Activated naive CD4-positive, alpha-beta T cell treated with anti-CD3 and anti-CD28 coated beads for 36 hours (primary cell): ENCODE measurements around the gene NOM1. TPM values are rescaled to one million over a fixed set of nuclear protein-coding genes. Genes with fewer than 3 reads are reported as not detected.

Experiments used
- CTCF ChIA-PET: fragments of 350-600 bp; sonication (Branson Sonifier 250); formaldehyde crosslinking; loops from one replicate; lab custom pipeline; 2021; ENCODE audit warnings: antibody characterized with exemption; lab: Charles Lee
- DNase-seq: peaks from one replicate; pipeline ENCODE4 v3.0.0-alpha.2; 2020
- H3K27ac Mint-ChIP-seq: one replicate; pipeline ENCODE4 v1.8.0; 2021; ENCODE audit warnings: mild to moderate bottlenecking, mixed read lengths
- H3K27me3 Mint-ChIP-seq: one replicate; pipeline ENCODE4 v1.8.0; 2021; ENCODE audit warnings: low read depth, mixed read lengths
- H3K36me3 Mint-ChIP-seq: one replicate; pipeline ENCODE4 v1.8.0; 2021; ENCODE audit warnings: low read depth, mixed read lengths
- H3K4me1 Mint-ChIP-seq: one replicate; pipeline ENCODE4 v1.8.0; 2021; ENCODE audit warnings: low read depth, mixed read lengths
- H3K4me3 Mint-ChIP-seq: one replicate; pipeline ENCODE4 v1.8.0; 2021; ENCODE audit warnings: mild to moderate bottlenecking, moderate library complexity, mixed read lengths
- H3K9me3 Mint-ChIP-seq: one replicate; pipeline ENCODE4 v1.8.0; 2021; ENCODE audit warnings: mixed read lengths
- intact Hi-C: fragments of 100-400 bp; cut with micrococcal nuclease; formaldehyde crosslinking; loops from one replicate; pipeline ENCODE4 v1.15.1; 2023
- total RNA-seq, 2 experiments: library from RNA; stranded (reverse); gene quantifications; one replicate each; pipeline ENCODE4 v1.2.3, GENCODE V29; 2021

The NOM1 gene
- total RNA-seq, 2 experiments from 2014 or later, result 26.0 to 28.3 TPM

DNA sequence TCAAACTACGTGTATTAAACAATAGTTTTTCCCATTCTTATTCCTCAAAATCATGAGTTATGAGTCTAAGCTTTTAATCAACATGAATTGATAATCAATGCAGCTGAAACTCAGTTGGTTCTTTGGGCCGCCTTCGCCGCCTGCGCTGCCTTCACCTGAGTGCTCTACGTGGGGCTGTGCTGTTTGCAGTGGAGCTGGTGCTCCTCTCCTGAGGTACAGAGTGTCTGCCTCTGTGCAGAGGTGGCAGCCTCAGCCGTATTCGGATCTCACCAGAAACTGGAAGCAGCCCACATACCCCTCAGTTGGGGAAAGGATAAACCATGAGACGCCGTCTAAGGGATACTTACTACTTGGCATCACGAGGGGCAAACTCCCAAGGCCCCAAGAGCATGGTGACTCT lies 15.5 kb downstream of the NOM1 start:
- H3K27me3 Mint-ChIP-seq, result no peaks in the 10 kb centered on the region
- no peak overlapping the region for H3K4me3 Mint-ChIP-seq
- H3K4me1 Mint-ChIP-seq, result peaks cover 2% of the 10 kb centered on the region
- CTCF ChIA-PET, result no interaction called here
- H3K9me3 Mint-ChIP-seq, result no peaks in the 10 kb centered on the region
- no peak overlapping the region for H3K27ac Mint-ChIP-seq
- intact Hi-C loops, result no loop called here
- H3K36me3 Mint-ChIP-seq, result peaks cover 50% of the 10 kb centered on the region
- DNase-seq, result no peak

DNA sequence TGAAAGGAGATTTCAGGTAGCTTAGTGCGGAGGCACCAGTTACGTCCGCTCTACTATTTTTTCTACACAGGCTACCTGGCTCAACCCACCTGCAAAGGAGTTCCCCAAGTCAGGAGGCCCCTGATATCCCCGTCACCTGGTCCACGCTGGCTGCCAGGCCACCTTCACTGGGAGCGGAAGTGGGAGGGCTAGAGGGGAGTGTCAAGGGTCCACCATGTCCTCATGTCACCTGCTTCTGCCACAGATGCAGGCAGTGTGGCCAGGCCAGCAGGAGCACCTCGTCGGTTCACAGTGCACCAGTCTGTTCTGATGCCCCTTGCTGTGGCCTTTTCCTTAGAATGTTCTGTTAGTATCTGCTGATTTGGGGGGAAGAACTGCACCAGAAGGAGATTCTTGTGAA lies 16.9 kb downstream of the NOM1 start:
- CTCF ChIA-PET, result no interaction called here

DNA sequence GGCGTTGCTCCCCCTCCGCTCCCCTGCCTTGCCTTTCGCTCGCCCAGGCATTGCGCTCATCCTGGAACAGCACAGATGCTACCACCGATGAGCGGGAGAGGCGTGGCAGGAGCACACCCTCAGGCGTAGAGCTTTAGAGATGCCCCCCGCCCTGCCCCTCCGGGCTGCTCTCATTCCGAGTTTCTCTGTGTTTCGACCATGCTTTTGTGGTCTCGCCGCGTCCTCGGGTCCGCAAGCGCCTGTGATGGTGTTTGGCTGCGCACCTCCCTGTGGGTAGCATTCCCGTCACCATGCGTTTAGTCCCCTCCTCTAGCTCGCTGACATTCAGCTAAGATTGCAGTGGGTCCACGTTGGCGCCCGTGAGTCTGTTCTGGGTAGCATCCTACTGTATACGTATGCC lies 18.7 kb downstream of the NOM1 start:
- CTCF ChIA-PET, result interaction anchor here (1.1 kb wide), 2 partner anchors 274 to 317 kb away, joined by 3 to 4 read pairs; no protein-coding TSS in a partner anchor
- no peak overlapping the region for H3K4me3 Mint-ChIP-seq
- intact Hi-C loops, result no loop called here
- no peak overlapping the region for H3K27ac Mint-ChIP-seq
- peaks cover 32% of the 10 kb centered on the region for H3K36me3 Mint-ChIP-seq
- no peaks in the 10 kb centered on the region for H3K27me3 Mint-ChIP-seq
- H3K4me1 Mint-ChIP-seq, result no peaks in the 10 kb centered on the region
- no peak for DNase-seq
- H3K9me3 Mint-ChIP-seq, result no peaks in the 10 kb centered on the region

More for the DNA sequence above, 16.9 kb downstream of the NOM1 start:
- H3K36me3 Mint-ChIP-seq, result peaks cover 38% of the 10 kb centered on the region
- no peaks in the 10 kb centered on the region for H3K27me3 Mint-ChIP-seq
- intact Hi-C loops, result no loop called here
- no peak overlapping the region for H3K4me3 Mint-ChIP-seq
- H3K9me3 Mint-ChIP-seq, result no peaks in the 10 kb centered on the region
- no peaks in the 10 kb centered on the region for H3K4me1 Mint-ChIP-seq
- no peak overlapping the region for H3K27ac Mint-ChIP-seq
- no peak for DNase-seq

DNA sequence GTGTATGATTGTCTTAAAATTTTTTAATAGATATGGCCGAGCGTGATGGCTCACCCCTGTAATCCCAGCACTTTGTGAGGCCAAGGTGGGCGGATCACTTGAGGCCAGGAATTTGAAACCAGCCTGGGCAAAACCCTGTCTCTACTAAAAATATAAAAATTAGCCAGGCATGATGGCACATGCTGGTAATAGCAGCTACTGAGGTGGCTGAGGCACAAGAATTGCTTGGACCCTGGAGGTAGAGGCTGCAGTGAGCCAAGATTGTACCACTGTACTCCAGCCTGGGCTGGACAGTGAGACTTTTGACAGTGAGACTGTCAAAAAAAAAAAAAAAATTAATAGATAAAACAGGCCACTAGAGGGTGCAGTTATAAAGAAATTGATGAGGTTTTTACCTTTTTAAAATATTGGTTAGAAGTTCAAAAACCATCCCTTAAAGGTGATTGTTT lies 20.5 kb downstream of the NOM1 start:
- Mint-ChIP-seq H3K27me3 (no peaks in the 10 kb centered on the region), H3K4me3 (no peak overlapping the region), H3K4me1 (no peaks in the 10 kb centered on the region), H3K27ac (no peak overlapping the region), H3K9me3 (no peaks in the 10 kb centered on the region), H3K36me3 (peaks cover 20% of the 10 kb centered on the region)
- CTCF ChIA-PET, result interaction anchor here (0.6 to 2.0 kb wide), 12 partner anchors 10 to 1179 kb away, joined by 3 to 8 read pairs (median 4); no protein-coding TSS in a partner anchor
- no peak for DNase-seq
- intact Hi-C loops, result loop anchor here (1.0 to 5.0 kb wide), 2 partner anchors 280 to 302 kb away; no protein-coding TSS in a partner anchor

DNA sequence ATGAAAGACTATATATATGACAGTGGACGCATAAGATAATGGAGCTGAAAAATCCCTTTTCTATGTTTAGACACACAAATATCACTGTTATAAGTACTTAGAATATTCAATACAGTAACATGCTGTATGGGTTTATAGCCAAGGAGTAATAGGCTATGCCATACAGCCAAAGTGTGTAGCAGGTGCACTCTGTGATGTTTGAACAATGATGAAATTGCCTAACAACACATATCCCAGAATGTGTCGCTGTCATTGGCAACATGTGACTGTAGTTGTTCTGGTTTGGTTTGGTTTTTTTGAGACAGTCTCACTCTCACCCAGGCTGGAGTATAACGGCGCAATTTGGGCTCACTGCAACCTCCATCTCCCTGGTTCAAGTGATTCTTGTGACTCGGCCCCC lies 26.1 kb downstream of the NOM1 start:
- Mint-ChIP-seq H3K27me3 (no peaks in the 10 kb centered on the region), H3K4me1 (no peaks in the 10 kb centered on the region), H3K4me3 (no peak overlapping the region), H3K36me3 (peaks cover 25% of the 10 kb centered on the region), H3K9me3 (peaks cover 9% of the 10 kb centered on the region), H3K27ac (no peak overlapping the region)
- CTCF ChIA-PET, result interaction anchor here (1.1 kb wide), 1 partner anchor 8 kb away, joined by 3 read pairs; no protein-coding TSS in a partner anchor
- intact Hi-C loops, result no loop called here
- DNase-seq, result no peak

DNA sequence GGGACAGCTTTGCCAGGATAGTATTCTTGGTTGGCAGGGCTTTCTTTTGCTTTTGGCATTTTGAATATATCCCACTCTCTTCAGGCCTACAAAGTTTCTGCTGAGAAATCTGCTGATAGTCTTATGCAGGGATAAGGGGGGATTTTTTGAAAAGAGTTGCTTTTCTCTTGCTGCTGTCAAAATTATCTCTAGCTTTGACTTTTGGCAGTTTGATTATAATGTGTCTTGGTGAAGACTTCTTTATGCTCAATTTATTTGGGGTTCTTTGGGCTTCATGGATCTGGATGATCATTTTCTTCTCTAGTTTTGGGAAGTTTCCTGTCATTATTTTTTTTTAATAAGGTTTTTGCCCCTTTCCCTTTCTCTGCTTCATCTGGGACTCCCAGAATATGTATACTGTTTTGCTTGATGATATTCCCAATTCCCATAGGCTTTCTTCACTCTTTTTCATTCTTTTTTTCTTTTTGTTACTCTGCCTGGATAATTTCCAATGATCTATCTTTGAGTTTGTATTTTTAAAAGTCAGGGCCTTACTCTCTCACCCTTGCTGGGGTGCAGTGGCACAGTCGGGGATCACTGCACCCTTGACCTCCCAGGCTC lies 29.6 kb downstream of the NOM1 start:
- Mint-ChIP-seq H3K9me3 (peaks cover 9% of the 10 kb centered on the region), H3K4me3 (no peak overlapping the region), H3K27me3 (no peaks in the 10 kb centered on the region)

DNA sequence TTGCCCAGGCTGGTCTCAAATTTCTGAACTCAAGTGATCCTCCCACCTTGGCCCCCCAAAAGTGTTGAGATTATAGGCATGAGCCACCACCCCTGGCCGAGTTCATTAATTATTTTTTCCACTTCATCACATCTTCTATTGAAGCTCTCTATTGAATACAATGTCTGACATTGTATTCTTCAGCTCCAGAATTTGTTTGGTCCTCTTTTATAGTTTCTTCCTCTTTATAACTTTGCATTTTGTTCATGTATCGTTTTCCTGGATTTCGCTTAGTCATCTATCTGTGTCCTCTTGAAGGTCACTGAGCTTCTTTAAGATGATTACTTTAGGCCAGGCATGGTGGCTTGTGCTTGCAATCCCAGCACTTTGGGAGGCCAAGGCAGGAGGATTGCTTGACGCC lies 30.2 kb downstream of the NOM1 start:
- H3K27me3 Mint-ChIP-seq, result no peaks in the 10 kb centered on the region
- H3K27ac Mint-ChIP-seq, result no peak overlapping the region
- no peaks in the 10 kb centered on the region for H3K4me1 Mint-ChIP-seq
- peaks cover 9% of the 10 kb centered on the region for H3K9me3 Mint-ChIP-seq
- intact Hi-C loops, result no loop called here
- no peak overlapping the region for H3K4me3 Mint-ChIP-seq
- DNase-seq, result no peak
- CTCF ChIA-PET, result interaction anchor here (0.7 to 1.5 kb wide), 2 partner anchors 10 to 11 kb away, joined by 3 read pairs; no protein-coding TSS in a partner anchor
- H3K36me3 Mint-ChIP-seq, result peaks cover 17% of the 10 kb centered on the region

More for the DNA sequence above, 29.6 kb downstream of the NOM1 start:
- no peak for DNase-seq
- CTCF ChIA-PET, result interaction anchor here (0.7 to 1.5 kb wide), 3 partner anchors 10 to 453 kb away, joined by 3 read pairs; no protein-coding TSS in a partner anchor
- Mint-ChIP-seq H3K4me1 (no peaks in the 10 kb centered on the region), H3K27ac (no peak overlapping the region), H3K36me3 (peaks cover 17% of the 10 kb centered on the region)
- intact Hi-C loops, result no loop called here

DNA sequence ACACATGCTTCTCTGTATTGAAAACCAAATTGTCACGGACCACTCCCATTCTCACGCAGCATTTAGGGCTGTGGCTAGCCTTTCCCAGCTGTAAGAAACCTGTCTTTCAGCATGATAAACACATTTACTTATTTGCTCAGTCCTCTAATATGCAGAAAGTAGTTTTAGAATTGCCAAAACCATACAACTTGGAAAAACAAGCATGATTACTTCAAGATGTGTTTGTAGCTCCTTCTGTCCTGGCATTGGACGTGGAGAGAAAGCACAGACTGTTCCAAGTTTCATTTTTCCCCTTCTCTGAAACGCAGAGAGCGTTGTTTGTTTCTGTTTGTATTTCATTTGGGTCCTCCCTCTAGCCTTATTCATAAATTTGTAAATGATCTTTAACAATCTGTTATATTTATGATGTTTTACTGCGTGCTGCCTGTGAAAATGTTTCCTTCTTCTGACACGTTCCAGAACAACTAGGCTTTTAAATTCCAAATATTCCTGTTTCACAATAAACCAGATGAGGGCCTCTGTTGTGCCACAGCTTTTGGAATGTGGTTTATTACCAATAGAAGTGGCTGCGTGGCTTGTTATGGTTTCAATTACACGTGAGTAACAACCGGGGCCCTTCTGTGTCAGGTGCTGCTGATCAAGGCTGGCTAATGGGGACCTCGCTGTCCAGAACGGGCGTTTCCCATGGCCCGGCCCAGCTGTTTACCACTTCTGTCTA lies 34.8 kb downstream of the NOM1 start:
- H3K4me1 Mint-ChIP-seq, result no peaks in the 10 kb centered on the region
- peaks cover 5% of the 10 kb centered on the region for H3K36me3 Mint-ChIP-seq
- CTCF ChIA-PET, result interaction anchor here (1.6 kb wide), 1 partner anchor 9 kb away, joined by 3 read pairs; no protein-coding TSS in a partner anchor
- intact Hi-C loops, result no loop called here
- H3K9me3 Mint-ChIP-seq, result peaks cover 6% of the 10 kb centered on the region
- H3K4me3 Mint-ChIP-seq, result no peak overlapping the region
- DNase-seq, result no peak
- H3K27me3 Mint-ChIP-seq, result no peaks in the 10 kb centered on the region
- no peak overlapping the region for H3K27ac Mint-ChIP-seq

DNA sequence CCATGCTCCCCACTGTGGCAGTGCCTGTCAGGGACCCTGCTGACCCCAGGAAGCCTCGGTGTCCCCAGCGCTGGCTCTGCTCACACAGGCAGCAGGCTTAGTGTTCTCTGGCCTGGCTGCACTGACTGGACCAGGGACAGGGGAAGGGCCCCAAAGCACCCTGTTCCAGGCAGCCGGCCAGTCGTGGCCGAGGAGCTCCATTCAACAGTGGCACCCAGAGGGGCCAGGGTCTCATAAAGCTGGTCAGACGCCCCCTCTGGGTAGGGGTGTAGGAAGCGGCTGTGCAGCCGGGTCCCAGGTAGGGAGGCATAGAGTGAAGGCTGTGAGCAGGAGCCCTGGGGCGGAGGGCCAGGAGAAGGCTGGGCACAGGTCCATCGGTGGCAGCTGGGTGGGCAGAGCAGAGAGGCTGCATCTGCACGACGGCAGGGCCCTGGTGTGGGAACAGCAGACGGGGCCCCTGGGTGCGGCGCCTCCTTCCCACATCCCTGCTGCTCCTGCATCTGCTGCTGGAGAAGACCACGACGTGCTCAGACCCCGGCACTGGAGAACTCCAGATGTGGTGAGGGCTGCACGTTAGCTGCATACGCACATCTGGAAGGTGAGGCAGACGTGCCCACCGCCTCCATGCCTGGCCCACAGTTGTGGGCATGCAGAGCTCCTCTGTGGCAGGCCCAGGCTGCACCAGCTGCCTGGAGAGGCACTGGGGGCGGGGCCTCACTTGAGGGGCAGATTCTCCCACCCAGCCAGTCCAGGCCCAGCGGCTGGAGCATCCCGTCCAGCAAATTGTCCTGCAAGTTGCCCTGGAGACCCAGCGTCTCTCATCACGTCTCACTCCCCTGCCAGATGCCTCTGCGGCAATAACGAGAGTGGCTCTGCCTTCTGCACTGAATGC lies 35.8 kb downstream of the NOM1 start:
- no peaks in the 10 kb centered on the region for H3K27me3 Mint-ChIP-seq
- H3K36me3 Mint-ChIP-seq, result no peaks in the 10 kb centered on the region
- H3K4me1 Mint-ChIP-seq, result no peaks in the 10 kb centered on the region
- no peak overlapping the region for H3K4me3 Mint-ChIP-seq
- intact Hi-C loops, result no loop called here
- no peak overlapping the region for H3K27ac Mint-ChIP-seq
- CTCF ChIA-PET, result no interaction called here
- DNase-seq, result no peak
- H3K9me3 Mint-ChIP-seq, result no peaks in the 10 kb centered on the region

DNA sequence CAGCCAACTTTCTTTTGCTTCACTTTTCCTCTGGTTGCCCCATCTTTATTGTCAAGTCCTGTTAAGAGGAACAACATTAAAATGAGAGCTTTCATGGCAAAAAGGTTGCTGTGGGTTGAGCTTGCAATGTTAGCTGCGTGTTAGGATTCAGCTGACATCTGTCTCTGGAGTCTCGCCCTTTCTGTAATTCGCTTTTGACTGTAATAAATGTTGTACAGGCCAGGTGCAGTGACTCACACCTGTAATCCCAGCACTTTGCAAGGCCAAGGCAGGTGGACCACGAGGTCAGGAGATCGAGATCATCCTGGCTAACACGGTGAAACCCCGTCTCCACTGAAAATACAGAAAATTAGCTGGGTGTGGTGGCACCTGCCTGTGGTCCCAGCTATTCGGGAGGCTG lies 36.9 kb downstream of the NOM1 start:
- DNase-seq, result no peak
- peaks cover 2% of the 10 kb centered on the region for H3K27me3 Mint-ChIP-seq
- no peaks in the 10 kb centered on the region for H3K4me1 Mint-ChIP-seq
- intact Hi-C loops, result no loop called here
- no peaks in the 10 kb centered on the region for H3K9me3 Mint-ChIP-seq
- no peaks in the 10 kb centered on the region for H3K36me3 Mint-ChIP-seq
- H3K4me3 Mint-ChIP-seq, result no peak overlapping the region
- CTCF ChIA-PET, result no interaction called here
- no peak overlapping the region for H3K27ac Mint-ChIP-seq

DNA sequence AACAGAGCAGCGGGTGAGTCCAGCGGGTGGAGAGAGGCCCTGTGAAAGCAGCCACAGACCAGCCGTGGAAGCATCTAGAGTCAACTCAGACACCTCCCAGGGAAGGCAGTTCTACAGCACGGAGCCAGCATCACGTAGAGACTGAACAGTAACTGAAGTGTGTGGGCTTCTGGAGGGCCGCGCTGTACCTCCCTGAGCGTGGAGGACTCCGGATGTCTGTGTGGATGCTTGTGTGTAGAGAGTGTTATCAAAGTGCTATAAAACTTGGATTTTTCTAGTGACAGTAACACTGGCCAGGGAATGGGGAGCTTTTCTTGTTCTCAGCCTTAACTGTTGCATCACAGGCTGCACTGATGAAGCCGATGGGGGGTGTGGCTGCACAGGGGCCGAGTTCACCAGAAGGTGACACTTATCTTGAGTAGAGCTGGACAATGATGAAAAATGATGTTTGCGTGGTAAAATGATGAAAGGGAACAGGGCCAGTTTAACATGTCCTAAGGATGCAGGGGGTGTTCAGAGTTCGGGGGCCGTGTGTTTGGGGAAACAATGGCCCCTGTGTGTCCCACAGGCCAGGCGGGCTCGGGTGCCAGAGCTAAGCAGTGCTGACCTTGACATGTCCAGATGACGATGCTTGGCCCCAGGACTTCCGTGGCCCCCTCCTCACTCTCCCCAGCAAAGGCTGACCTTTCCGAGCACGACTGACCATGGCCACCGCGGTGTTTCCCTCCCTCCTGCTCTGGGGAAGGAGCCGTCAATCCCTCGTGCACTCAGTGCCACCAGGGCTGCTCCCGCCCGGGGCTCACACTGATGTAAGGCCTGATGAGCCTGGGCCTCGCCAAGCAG lies 39.1 kb downstream of the NOM1 start:
- intact Hi-C loops, result no loop called here
- CTCF ChIA-PET, result interaction anchor here (0.6 to 0.9 kb wide), 2 partner anchors 18 to 73 kb away, joined by 4 to 8 read pairs; no protein-coding TSS in a partner anchor
- H3K27me3 Mint-ChIP-seq, result peaks cover 4% of the 10 kb centered on the region

More for the DNA sequence above, 39.1 kb downstream of the NOM1 start:
- H3K4me1 Mint-ChIP-seq, result no peaks in the 10 kb centered on the region
- no peak overlapping the region for H3K27ac Mint-ChIP-seq
- H3K4me3 Mint-ChIP-seq, result no peak overlapping the region
- no peaks in the 10 kb centered on the region for H3K36me3 Mint-ChIP-seq
- H3K9me3 Mint-ChIP-seq, result no peaks in the 10 kb centered on the region
- no peak for DNase-seq
